ENCODE results near the gene KIRREL2. TPM values are rescaled to one million over a fixed set of nuclear protein-coding genes. Genes with fewer than 3 reads are reported as not detected.
A peak's percentile ranks its signal among the peaks of the same experiment; 100 is the strongest.

KIRREL2 gene
- total RNA-seq, 2 donors from 2014 or later: 3.0 to 5.6 TPM

DNA sequence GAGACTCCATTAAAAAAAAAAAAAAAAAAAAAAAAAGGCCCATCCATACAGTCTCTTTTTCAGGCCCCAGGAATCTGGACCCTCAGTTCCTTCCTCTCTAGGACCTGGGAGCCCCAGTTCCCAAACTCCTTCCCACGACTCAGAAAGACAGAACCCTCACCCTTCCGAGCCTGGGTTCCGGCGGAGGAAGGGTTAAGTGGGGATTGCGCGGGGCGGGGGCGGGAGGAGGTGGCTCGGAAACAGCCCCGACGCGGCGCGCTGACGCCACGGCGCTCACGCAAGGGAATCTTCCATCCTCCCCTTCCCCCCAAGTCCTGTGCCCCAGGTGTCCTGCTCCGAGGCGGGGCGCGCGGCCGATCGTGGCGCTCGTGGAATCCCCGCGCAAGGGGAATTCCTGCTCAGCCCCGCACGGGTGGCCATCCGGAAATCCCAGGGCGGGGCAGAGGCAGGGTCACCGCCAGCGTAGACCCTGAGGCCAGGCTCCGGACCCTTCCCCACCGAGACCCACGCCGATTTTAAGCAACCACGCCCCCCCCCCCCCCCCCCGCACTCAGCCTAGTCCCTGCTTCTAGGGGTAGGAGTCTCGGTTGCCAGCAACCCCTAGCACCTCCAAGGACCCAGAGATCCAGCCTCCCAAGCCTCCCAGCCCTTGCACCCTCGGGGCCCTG is 43.0 kb downstream of the KIRREL2 start:
- peak overlapping the region; percentile 91 for H3K27ac Mint-ChIP-seq
- DNase-seq (peak; percentile 88 to 89), ATAC-seq (replicated peaks in 1 of 2) (peak; percentile 71 to 74)
- H3K4me1 Mint-ChIP-seq (ENCODE audit: low read depth): peaks cover 66% of the 10 kb centered on the region
- H3K9me3 Mint-ChIP-seq: no peaks in the 10 kb centered on the region
- peak overlapping the region; percentile 88 to 96 for H3K4me3 Mint-ChIP-seq
- H3K36me3 Mint-ChIP-seq (ENCODE audit: insufficient read depth in 2 of 2): peaks cover 16 to 20% of the 10 kb centered on the region in 2 donors
- no peaks in the 10 kb centered on the region for H3K27me3 Mint-ChIP-seq (ENCODE audit: low read depth)

DNA sequence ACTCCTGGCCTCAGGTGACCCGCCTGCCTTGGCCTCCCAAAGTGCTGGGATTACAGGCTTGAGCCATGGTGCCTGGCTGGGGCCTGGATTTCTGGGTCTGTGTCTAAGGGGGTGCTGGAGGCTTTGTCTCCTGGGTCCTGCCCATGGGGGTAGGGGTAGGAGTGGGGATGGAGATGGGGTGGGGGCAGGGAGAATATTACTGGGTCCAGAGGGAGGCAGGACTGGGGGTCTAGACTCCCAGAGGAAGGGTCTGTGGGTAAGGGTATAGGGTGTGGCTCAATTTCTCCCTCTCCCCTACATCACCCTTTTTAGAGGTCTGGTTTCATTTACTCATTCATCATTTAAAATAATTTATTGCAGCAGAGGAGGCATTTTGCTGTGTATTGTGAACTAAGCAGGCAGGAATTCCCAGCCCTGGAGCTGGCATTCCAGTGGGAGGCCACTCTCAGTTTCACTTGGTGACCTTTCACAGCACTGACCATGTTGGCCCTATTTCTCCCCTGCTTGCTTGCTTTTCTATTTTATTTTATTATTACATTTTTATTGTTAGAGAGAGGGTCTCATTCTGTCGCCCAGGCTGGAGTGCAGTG is 44.4 kb downstream of the KIRREL2 start:
- no peaks in the 10 kb centered on the region for H3K9me3 Mint-ChIP-seq
- no peaks in the 10 kb centered on the region for H3K27me3 Mint-ChIP-seq (ENCODE audit: low read depth)
- peaks cover 65% of the 10 kb centered on the region for H3K4me1 Mint-ChIP-seq (ENCODE audit: low read depth)
- ATAC-seq (replicated peaks in 1 of 2) (no peak), DNase-seq (no peak)
- peak overlapping the region; percentile 74 for H3K27ac Mint-ChIP-seq
- H3K36me3 Mint-ChIP-seq (ENCODE audit: insufficient read depth in 2 of 2): peaks cover 10 to 11% of the 10 kb centered on the region in 2 donors
- peak overlapping the region; percentile 88 to 96 for H3K4me3 Mint-ChIP-seq

DNA sequence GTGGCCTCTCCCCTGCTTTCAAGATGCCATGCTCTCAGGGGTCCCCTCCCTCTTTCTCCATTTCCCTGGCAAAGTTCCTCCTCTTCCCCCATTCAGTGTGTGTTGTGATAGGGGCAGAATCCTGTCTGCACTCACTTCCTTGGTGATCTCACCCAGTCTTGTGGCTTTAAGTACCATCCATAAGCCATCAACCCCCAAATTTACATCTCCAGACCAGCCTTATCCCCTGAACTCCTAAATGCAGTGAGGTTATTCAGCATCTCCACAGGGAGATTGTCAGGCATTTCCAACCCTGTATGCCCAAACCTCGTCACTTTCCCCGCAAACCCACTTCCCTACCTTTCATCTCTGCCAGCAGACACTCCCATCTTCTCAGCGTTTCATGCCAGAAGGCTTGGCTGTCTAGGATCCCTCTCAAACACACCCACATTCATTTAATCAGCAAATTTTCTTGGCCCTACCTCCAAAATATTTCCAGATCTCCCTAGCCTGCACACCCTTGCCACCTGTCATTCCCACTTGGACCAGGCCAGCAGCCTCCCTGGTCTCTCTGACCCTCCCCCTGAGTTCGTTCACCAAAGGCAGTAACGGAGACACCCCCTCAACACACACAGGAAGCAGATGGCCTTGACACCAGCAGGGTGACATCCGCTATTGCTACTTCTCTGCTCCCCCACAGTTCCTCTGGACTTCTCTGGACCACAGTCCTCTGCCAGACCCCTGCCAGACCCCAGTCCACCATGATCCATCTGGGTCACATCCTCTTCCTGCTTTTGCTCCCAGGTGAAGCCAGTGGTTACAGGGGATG is 45.3 kb downstream of the KIRREL2 start, which contains the start of gene HCST:
HCST (plus strand) TSS at position 676 of the 808 bp plus-strand sequence; CDS start at position 741, 65 bp downstream.
- Mint-ChIP-seq H3K9me3 (no peaks in the 10 kb centered on the region), H3K27me3 (ENCODE audit: low read depth) (no peaks in the 10 kb centered on the region), H3K4me1 (ENCODE audit: low read depth) (peaks cover 70% of the 10 kb centered on the region), H3K27ac (peak within 1 kb of the TSS; percentile 95), H3K4me3 (peak within 1 kb of the TSS; percentile 88 to 96), H3K36me3 (ENCODE audit: insufficient read depth in 2 of 2) (peaks cover 10 to 11% of the 10 kb centered on the region in 2 donors)
- DNase-seq (peak; percentile 41 to 43), ATAC-seq (replicated peaks in 1 of 2) (peak in 1 of 2 donors; percentile 21)

DNA sequence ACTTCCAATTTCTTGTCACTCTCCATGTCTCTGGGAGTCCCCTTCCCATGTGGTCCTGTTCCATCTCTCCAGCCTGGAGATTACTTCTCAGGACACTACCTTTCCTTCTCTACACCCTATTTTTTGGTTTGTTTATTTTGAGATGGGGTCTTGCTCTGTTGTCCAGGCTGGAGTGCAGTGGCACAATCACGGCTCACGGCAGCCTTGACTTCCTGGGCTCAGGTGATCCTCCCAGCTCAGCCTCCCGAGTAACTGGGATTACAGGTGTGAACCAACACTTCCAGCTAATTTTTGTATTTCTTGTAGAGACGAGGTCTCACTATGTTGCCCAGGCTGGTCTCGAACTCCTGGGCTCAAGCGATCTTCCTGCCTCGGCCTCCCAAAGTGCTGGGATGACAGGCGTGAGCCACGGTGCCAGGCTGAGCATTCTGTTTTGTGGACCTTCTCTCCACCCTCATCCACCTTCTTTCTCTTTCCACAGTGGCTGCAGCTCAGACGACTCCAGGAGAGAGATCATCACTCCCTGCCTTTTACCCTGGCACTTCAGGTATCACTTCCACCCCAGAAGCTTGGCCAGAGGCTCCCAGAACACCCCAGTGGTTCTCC is 46.3 kb downstream of the KIRREL2 start:
- H3K9me3 Mint-ChIP-seq: no peaks in the 10 kb centered on the region
- H3K27me3 Mint-ChIP-seq (ENCODE audit: low read depth): no peaks in the 10 kb centered on the region
- peaks cover 7% of the 10 kb centered on the region in 2 donors for H3K36me3 Mint-ChIP-seq (ENCODE audit: insufficient read depth in 2 of 2)
- DNase-seq (no peak), ATAC-seq (replicated peaks in 1 of 2) (no peak)
- peak overlapping the region; percentile 95 for H3K27ac Mint-ChIP-seq
- peak overlapping the region; percentile 88 to 96 for H3K4me3 Mint-ChIP-seq
- H3K4me1 Mint-ChIP-seq (ENCODE audit: low read depth): peaks cover 63% of the 10 kb centered on the region

DNA sequence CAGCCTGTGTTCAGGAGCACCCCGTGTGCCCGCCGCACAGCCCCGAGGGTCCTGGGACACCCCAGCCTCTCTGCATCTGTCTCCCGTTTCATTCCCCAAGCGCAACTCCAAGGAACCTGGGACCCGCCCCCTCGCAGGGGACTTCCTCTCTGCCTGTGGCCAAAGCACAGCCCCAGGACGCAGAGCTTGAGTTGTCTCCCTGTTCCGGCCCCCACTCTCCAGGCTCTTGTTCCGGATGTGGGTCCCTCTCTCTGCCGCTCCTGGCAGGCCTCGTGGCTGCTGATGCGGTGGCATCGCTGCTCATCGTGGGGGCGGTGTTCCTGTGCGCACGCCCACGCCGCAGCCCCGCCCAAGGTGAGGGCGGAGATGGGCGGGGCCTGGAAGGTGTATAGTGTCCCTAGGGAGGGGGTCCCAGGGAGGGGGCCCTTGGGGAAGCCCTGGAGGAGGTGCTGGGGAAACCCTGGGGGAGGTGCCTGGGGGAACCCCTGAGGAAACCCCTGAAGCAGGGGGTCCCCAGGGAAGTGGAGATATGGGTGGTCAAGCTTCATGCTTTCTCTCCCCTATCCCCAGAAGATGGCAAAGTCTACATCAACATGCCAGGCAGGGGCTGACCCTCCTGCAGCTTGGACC is 47.0 kb downstream of the KIRREL2 start:
- H3K4me1 Mint-ChIP-seq (ENCODE audit: low read depth): peaks cover 58% of the 10 kb centered on the region

DNA sequence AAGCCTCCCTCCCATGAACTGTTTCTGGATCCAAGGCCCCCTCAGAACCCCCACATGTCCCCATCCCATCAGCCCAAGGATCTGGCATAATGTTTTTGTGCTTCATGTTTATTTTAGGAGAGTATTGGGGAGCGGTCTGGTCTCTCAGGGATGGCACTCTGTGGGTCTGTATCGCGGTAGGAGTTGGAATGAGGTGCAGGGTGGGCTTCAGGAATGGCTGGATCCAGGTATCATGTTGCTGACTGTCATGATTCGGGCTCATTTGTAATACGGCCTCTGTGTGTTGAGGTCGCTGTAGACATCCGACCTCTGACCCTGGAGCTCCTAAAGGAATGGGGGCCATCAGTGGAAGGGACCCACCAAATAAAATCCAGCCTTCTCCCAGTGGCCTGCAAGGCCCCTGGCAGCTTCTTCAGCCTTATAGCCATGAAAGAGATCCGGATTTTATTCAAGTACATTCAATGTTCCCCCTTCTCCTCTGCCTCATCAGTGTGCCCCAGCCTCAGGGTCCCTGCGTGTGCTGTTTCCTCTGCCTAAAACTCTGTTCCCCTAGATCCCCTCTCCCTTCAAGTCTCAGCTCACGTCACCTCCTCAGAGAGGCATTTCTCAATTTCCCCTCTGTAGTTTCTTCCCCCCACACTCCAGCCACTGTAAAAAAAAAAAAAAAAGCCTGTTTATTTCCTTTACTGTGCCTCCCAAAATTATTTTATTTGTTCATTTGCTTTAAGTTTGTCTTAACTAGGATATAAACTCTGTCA is 47.8 kb downstream of the KIRREL2 start:
- H3K4me3 Mint-ChIP-seq: peak overlapping the region; percentile 35 to 39
- ATAC-seq (replicated peaks in 1 of 2) (no peak), DNase-seq (no peak)
- H3K4me1 Mint-ChIP-seq (ENCODE audit: low read depth): peaks cover 64% of the 10 kb centered on the region
- H3K27ac Mint-ChIP-seq: peak overlapping the region; percentile 36
- H3K36me3 Mint-ChIP-seq (ENCODE audit: insufficient read depth in 2 of 2): peaks cover 2 to 4% of the 10 kb centered on the region in 2 donors
- no peaks in the 10 kb centered on the region for H3K27me3 Mint-ChIP-seq (ENCODE audit: low read depth)
- H3K9me3 Mint-ChIP-seq: no peaks in the 10 kb centered on the region

More for the DNA sequence above, 47.0 kb downstream of the KIRREL2 start:
- H3K27ac Mint-ChIP-seq: peak overlapping the region; percentile 95
- peak; percentile 90 to 92 for DNase-seq
- peak overlapping the region; percentile 88 to 96 for H3K4me3 Mint-ChIP-seq
- ATAC-seq (replicated peaks in 1 of 2): peak; percentile 67 to 73
- H3K27me3 Mint-ChIP-seq (ENCODE audit: low read depth): no peaks in the 10 kb centered on the region
- no peaks in the 10 kb centered on the region for H3K9me3 Mint-ChIP-seq
- peaks cover 5 to 6% of the 10 kb centered on the region in 2 donors for H3K36me3 Mint-ChIP-seq (ENCODE audit: insufficient read depth in 2 of 2)

DNA sequence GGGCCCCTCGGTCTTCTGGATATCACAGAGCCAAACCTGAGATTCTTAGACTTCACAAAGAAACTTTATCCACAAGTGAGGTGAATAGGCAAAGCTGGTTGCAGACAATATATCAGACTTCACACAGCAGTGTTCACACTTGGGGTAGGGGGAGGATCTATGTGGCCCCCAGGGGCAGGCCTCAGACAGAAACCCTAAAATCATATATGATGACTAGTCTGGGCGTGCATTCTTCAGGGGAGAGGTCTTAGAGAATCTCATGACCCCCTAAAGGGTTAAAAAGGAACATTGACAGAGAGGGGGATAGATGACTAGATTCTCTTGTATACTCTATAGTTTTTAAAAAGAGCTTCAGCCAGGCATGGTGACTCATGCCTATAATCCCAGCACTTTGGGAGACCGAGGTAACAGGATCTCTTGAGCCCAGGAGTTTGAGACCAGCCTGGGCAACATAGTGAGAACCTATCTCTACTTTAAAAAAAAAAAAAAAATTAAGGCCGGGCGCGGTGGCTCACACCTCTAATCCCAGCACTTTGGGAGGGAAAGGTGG is 48.5 kb downstream of the KIRREL2 start:
- H3K27me3 Mint-ChIP-seq (ENCODE audit: low read depth): no peaks in the 10 kb centered on the region
- no peak for DNase-seq
- H3K36me3 Mint-ChIP-seq (ENCODE audit: insufficient read depth in 2 of 2): peaks cover 2% of the 10 kb centered on the region in 2 donors
- H3K4me3 Mint-ChIP-seq: peak overlapping the region in 1 of 2 donors; percentile 39
- peaks cover 66% of the 10 kb centered on the region for H3K4me1 Mint-ChIP-seq (ENCODE audit: low read depth)
- ATAC-seq (replicated peaks in 1 of 2): no peak
- no peak overlapping the region for H3K27ac Mint-ChIP-seq
- H3K9me3 Mint-ChIP-seq: no peaks in the 10 kb centered on the region

DNA sequence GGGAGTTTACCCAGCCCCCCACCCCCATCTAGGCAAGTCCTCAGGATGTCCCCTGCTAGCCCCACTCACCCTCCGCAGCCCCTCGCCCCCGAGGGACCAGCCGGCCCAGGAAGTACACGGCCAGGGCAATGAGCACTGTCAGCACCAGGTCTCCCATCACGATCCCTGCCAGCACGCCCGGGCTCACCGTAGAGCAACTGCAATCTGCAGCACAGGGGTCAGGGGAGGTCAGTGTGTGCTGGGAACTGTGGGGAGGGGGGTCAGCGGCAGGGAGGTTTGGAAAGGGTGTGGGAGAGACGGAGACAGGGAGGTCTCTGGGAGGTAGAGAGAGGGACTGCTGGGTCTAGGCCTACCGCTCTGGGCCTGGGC is 50.6 kb downstream of the KIRREL2 start:
- H3K9me3 Mint-ChIP-seq: no peaks in the 10 kb centered on the region
- no peak overlapping the region for H3K4me3 Mint-ChIP-seq
- no peaks in the 10 kb centered on the region for H3K27me3 Mint-ChIP-seq (ENCODE audit: low read depth)
- peaks cover 2% of the 10 kb centered on the region in 2 donors for H3K36me3 Mint-ChIP-seq (ENCODE audit: insufficient read depth in 2 of 2)
- ATAC-seq (replicated peaks in 1 of 2) (no peak), DNase-seq (no peak)
- peaks cover 57% of the 10 kb centered on the region for H3K4me1 Mint-ChIP-seq (ENCODE audit: low read depth)
- H3K27ac Mint-ChIP-seq: no peak overlapping the region

DNA sequence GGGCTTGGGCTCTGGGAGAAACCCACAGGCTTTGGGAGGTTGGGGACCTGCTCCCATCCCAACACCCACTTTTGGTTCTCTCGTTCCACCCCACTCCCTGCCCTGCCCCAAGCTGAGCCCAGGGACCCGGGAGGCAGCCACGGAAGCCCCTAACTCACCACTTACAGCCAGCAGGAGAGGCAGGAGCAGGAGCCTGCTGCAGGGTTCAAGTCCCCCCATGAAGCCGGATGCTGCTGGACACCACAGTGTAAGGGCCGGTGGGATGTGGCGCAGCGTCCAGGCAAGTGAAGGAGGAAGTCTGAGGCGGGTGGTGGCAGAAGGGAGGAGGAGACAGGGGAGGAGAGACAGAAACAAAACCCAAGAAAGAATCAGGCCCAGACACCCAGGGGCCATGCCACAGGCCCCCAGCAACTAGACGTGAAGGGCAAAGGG is 51.3 kb downstream of the KIRREL2 start, which contains the start of gene TYROBP:
TYROBP (minus strand) TSS at position 286 of the 432 bp plus-strand sequence; CDS start at position 219, 67 bp downstream.
- Mint-ChIP-seq H3K9me3 (no peaks in the 10 kb centered on the region), H3K36me3 (ENCODE audit: insufficient read depth in 2 of 2) (peaks cover 2% of the 10 kb centered on the region in 2 donors), H3K27me3 (ENCODE audit: low read depth) (no peaks in the 10 kb centered on the region), H3K4me1 (ENCODE audit: low read depth) (peaks cover 50% of the 10 kb centered on the region), H3K27ac (no peak within 1 kb of the TSS), H3K4me3 (peak within 1 kb of the TSS in 1 of 2 donors; percentile 29)
- DNase-seq: no peak
- no peak for ATAC-seq (replicated peaks in 1 of 2)

DNA sequence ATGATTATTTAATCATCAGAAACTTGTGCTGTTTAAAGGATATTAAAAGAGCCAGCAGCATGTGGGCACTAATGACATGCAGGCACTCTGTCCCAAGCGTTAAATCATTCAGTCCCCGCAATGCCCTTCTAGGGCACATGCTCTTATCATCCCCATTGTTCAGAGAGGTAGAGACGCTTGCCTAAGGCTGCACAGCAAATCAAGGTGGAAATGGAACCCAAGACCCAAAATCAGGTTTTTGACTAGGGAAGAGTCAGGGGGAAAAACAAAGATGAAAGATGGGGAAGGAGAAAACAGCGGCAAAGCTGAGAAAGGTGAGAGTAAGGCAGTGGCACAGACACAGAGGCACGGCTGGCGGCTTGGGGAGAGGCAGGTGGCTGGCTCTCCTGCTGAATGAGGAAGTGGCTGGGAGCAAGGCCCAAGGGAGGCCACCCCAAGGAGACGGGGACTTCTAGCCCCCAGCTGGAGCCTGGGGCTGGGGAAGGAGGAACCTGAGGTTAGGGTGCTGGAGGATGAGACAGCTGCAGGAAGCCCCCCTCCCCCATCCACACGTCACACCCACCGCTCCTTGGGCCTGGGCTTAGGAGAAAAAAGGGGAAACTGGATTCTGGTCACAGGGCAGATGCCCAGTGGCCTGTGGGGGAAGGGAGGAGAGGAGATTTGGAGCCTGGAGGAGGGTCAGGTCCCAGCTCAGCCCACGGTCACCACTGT is 52.4 kb downstream of the KIRREL2 start:
- no peaks in the 10 kb centered on the region for H3K9me3 Mint-ChIP-seq
- H3K27me3 Mint-ChIP-seq (ENCODE audit: low read depth): no peaks in the 10 kb centered on the region
- ATAC-seq (replicated peaks in 1 of 2) (no peak), DNase-seq (no peak)
- H3K4me1 Mint-ChIP-seq (ENCODE audit: low read depth): peaks cover 45% of the 10 kb centered on the region
- H3K4me3 Mint-ChIP-seq: peak overlapping the region in 1 of 2 donors; percentile 29
- H3K27ac Mint-ChIP-seq: no peak overlapping the region
- no peaks in the 10 kb centered on the region for H3K36me3 Mint-ChIP-seq (ENCODE audit: insufficient read depth in 2 of 2)

DNA sequence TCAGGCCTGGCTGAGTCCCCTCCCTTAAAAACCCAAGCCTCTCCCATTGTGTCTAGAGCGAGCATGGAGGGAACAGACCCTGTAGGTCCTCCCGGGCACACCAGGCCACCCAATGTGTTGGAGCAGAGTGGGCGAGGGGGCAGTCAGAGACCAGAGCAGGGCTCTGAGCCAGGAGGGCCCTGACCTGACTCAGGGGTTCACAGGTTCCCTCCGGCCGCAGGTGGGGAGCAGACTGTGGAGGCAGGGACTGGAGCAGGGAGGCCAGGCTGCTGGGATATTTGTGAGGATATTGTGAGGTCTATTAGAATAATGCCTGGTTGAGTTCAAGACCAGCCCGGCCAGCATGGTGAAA is 52.9 kb downstream of the KIRREL2 start:
- H3K9me3 Mint-ChIP-seq: no peaks in the 10 kb centered on the region
- no peak for DNase-seq
- no peak overlapping the region for H3K27ac Mint-ChIP-seq
- no peaks in the 10 kb centered on the region for H3K36me3 Mint-ChIP-seq (ENCODE audit: insufficient read depth in 2 of 2)
- ATAC-seq (replicated peaks in 1 of 2): peak in 1 of 2 donors; percentile 20
- no peak overlapping the region for H3K4me3 Mint-ChIP-seq
- peaks cover 41% of the 10 kb centered on the region for H3K4me1 Mint-ChIP-seq (ENCODE audit: low read depth)
- H3K27me3 Mint-ChIP-seq (ENCODE audit: low read depth): no peaks in the 10 kb centered on the region
